Measurements from ENCODE around the gene CHST10. TPM values are rescaled to one million over a fixed set of nuclear protein-coding genes. Genes with fewer than 3 reads are reported as not detected.

The CHST10 gene
- total RNA-seq (12.3 and 13.1 TPM in 2 replicates), polyA plus RNA-seq (10.8 and 11.1 TPM in 2 replicates), polyA minus RNA-seq (15.3 and 23.4 TPM in 2 replicates), Bru-seq, nascent RNA (percentile 59 among the genes with signal in this experiment), BruChase-seq, experiment 1, labeled RNA remaining after a 6-hour chase (percentile 51 among the genes with signal in this experiment), BruChase-seq, experiment 2, labeled RNA remaining after a 2-hour chase (percentile 59 among the genes with signal in this experiment)
- 12.4 and 15.7 TPM in 2 replicates for polyA plus RNA-seq (2011; cell fraction: cytosol; rRNA removed)
- polyA plus RNA-seq (2011; cell fraction: nucleus; rRNA removed) = 18.2 and 21.3 TPM in 2 replicates
- 12.8 and 13.7 TPM in 2 replicates for polyA plus RNA-seq (2012)
- 3.1 TPM for polyA minus RNA-seq (2011; cell fraction: cytosol; rRNA and poly(A)+ RNA removed)
- 9.2 and 10.8 TPM in 2 replicates for polyA minus RNA-seq (2011; cell fraction: nucleus; rRNA and poly(A)+ RNA removed)
- long read RNA-seq, transcript CHST10-201 (7 exons, 2,842 nt) = major isoform, 27 of 85 reads
- long read RNA-seq, partial matches to known transcripts = 8 of 85 reads
- long read RNA-seq, other reads (novel, unspliced or antisense) = 50 of 85 reads

- no TSS peak for BruUV-seq (replicated peaks)
- no peaks in the 10 kb centered on the region for H3K9me1 ChIP-seq (replicated peaks; ENCODE audit: control insufficient read depth, extremely low read depth, insufficient read depth, low read length)
- intact Hi-C loops (cut with micrococcal nuclease) = no loop called here
- DNase-seq (ENCODE audit: low read depth, low spot score) (peak; percentile 66), FAIRE-seq (no peak)
- H2AFZ ChIP-seq (ENCODE audit: low read depth, low read length) = peak within 1 kb of the TSS; percentile 83
- CTCF ChIA-PET = interaction anchor here (1.0 to 1.8 kb wide), 5 partner anchors 9 to 154 kb away, joined by 3 to 8 read pairs (median 4); partner anchors contain the start of gene PDCL3
- POLR2A ChIA-PET = interaction anchor here (0.6 to 1.0 kb wide), 2 partner anchors 146 to 154 kb away, joined by 3 read pairs; partner anchors contain the start of gene PDCL3
- TF ChIP-seq FOS (IDR thresholded peaks at IDR 0.05; ENCODE audit: borderline replicate concordance, insufficient read depth, low read length) (no peak), POLR2AphosphoS5 (IDR thresholded peaks at IDR 0.05; ENCODE audit: insufficient read depth, low read depth, low read length) (peak; percentile 71), GATA2 (IDR thresholded peaks at IDR 0.05; ENCODE audit: insufficient read depth, insufficient read length, low read depth, low read length) (no peak), MYC (IDR thresholded peaks at IDR 0.05; ENCODE audit: low read depth, low read length) (no peak), CTCF (IDR thresholded peaks at IDR 0.05; ENCODE audit: extremely low read depth in 1 of 2, insufficient read depth in 1 of 2, low read depth in 1 of 2, low read length in 2 of 2) (no peak)
- peak within 1 kb of the TSS; percentile 71 for H3K4me2 ChIP-seq (ENCODE audit: insufficient read depth, low read length)
- H3K9ac ChIP-seq (replicated peaks; ENCODE audit: extremely low read depth, insufficient read depth, low read length) = peak within 1 kb of the TSS; percentile 71
- no peaks in the 10 kb centered on the region for H3K27me3 ChIP-seq (ENCODE audit: control insufficient read depth in 2 of 2, insufficient read depth in 2 of 2, low read length in 2 of 2)
- H3K4me1 ChIP-seq (ENCODE audit: control insufficient read depth, extremely low read depth, insufficient read depth, low read length) = peaks cover 5% of the 10 kb centered on the region
- H3K79me2 ChIP-seq (ENCODE audit: control insufficient read depth, insufficient read depth, low read length) = peaks cover 3% of the 10 kb centered on the region
- dilution Hi-C loops (cut with MboI; ENCODE audit: extremely low pct_ligation_motif_present, low sequenced_read_pairs) = no loop called here
- H3K36me3 ChIP-seq (ENCODE audit: control insufficient read depth in 2 of 2, extremely low read depth in 1 of 2, insufficient read depth in 2 of 2, low read length in 2 of 2) = peaks cover 0 to 3% of the 10 kb centered on the region in 2 experiments
- peak within 1 kb of the TSS; percentile 38 for H3K27ac ChIP-seq (ENCODE audit: insufficient read depth, low read depth, low read length)
- H4K20me1 ChIP-seq (replicated peaks; ENCODE audit: control insufficient read depth, extremely low read depth, insufficient read depth, low read length) = no peaks in the 10 kb centered on the region
- H3K9me3 ChIP-seq (replicated peaks; ENCODE audit: control insufficient read depth, insufficient read depth, low read length) = no peaks in the 10 kb centered on the region
- peak within 1 kb of the TSS; percentile 62 to 87 (median 80) for H3K4me3 ChIP-seq (replicated peaks in 1 of 3; ENCODE audit: insufficient read depth in 1 of 3, low read depth in 1 of 3, low read length in 3 of 3)
Observed at GRCh38 chr2:100416935-100417710, at the start of gene CHST10. TSS of gene CHST10 (minus strand) at chr2:100417668. CDS start at chr2:100406675, 10,993 bp downstream.

Measured in endothelial cell of umbilical vein (primary cell).